NCI-H345 treated with DMSO at 0.1 percent for 48 hours (cell line): Measurements from ENCODE around the gene MLN.
"Not testable (repeated sequence)": the region's sequence is repeated elsewhere in the genome, so short reads cannot be mapped to it uniquely, and the experiment has no call there.

ENCODE experiments used
- DNase-seq: peaks from one replicate; lab custom pipeline; 2025; ENCODE audit not compliant: unreplicated experiment; lab: John Stamatoyannopoulos, UW

Gene MLN

GRCh38 chr6:33836806-33837469, 33.1 kb upstream of the MLN start:
- DNase-seq = no peak

- DNase-seq = no peak
Measured at GRCh38 chr6:33834401-33835392, 30.9 kb upstream of the MLN start.

GRCh38 chr6:33833599-33833998, 29.8 kb upstream of the MLN start:
- no peak for DNase-seq

- DNase-seq = not testable (repeated sequence)
Measured at GRCh38 chr6:33832831-33833230, 29.0 kb upstream of the MLN start.

GRCh38 chr6:33831725-33832124, 27.9 kb upstream of the MLN start:
- not testable (repeated sequence) for DNase-seq

GRCh38 chr6:33830635-33831240, 26.9 kb upstream of the MLN start:
- no peak for DNase-seq

- DNase-seq = no peak
Measured at GRCh38 chr6:33828764-33829731, 25.2 kb upstream of the MLN start.

GRCh38 chr6:33828452-33828763, 24.6 kb upstream of the MLN start:
- no peak for DNase-seq

GRCh38 chr6:33827546-33828451, 24.0 kb upstream of the MLN start:
- DNase-seq = peak; percentile 45

- DNase-seq = no peak
Measured at GRCh38 chr6:33826537-33826936, 22.7 kb upstream of the MLN start.

- DNase-seq = no peak
Measured at GRCh38 chr6:33824461-33825154, 20.8 kb upstream of the MLN start.

- no peak for DNase-seq
Measured at GRCh38 chr6:33823806-33824205, 20.0 kb upstream of the MLN start.

- no peak for DNase-seq
Measured at GRCh38 chr6:33822575-33823395, 19.0 kb upstream of the MLN start.

- DNase-seq = no peak
Measured at GRCh38 chr6:33820784-33821520, 17.1 kb upstream of the MLN start.

GRCh38 chr6:33820243-33820642, 16.4 kb upstream of the MLN start:
- no peak for DNase-seq

- DNase-seq = no peak
Measured at GRCh38 chr6:33819021-33819420, 15.2 kb upstream of the MLN start.

GRCh38 chr6:33818293-33818692, 14.5 kb upstream of the MLN start:
- DNase-seq = no peak

GRCh38 chr6:33817489-33817888, 13.7 kb upstream of the MLN start:
- no peak for DNase-seq
